Measurements from ENCODE around the gene FHL3.
A peak's percentile ranks its signal among the peaks of the same experiment; 100 is the strongest.
"Not testable (repeated sequence)": the region's sequence is repeated elsewhere in the genome, so short reads cannot be mapped to it uniquely, and the experiment has no call there.

FHL3 gene

GRCh38 chr1:38034871-38035270, 29.6 kb upstream of the FHL3 start:
- no peak for DNase-seq (ENCODE audit: low read depth in 2 of 3, low spot score in 1 of 3)

- not testable (repeated sequence) for DNase-seq (ENCODE audit: low read depth in 2 of 3, low spot score in 1 of 3)
Measured at GRCh38 chr1:38032992-38033391, 27.7 kb upstream of the FHL3 start.

GRCh38 chr1:38031513-38031866, 26.2 kb upstream of the FHL3 start:
- DNase-seq (ENCODE audit: low read depth in 2 of 3, low spot score in 1 of 3) = no peak

GRCh38 chr1:38030596-38031512, 25.5 kb upstream of the FHL3 start:
- no peak for DNase-seq (ENCODE audit: low read depth in 2 of 3, low spot score in 1 of 3)

- peak; percentile 67 to 77 (median 72) for DNase-seq (ENCODE audit: low read depth in 2 of 3, low spot score in 1 of 3)
Measured at GRCh38 chr1:38029685-38030511, 24.6 kb upstream of the FHL3 start.

- no peak for DNase-seq (ENCODE audit: low read depth in 2 of 3, low spot score in 1 of 3)
Measured at GRCh38 chr1:38029081-38029681, 23.9 kb upstream of the FHL3 start.

- DNase-seq (ENCODE audit: low read depth in 2 of 3, low spot score in 1 of 3) = no peak
Measured at GRCh38 chr1:38028671-38029070, 23.4 kb upstream of the FHL3 start.

GRCh38 chr1:38028105-38028591, 22.8 kb upstream of the FHL3 start:
- peak; percentile 77 to 81 (median 78) for DNase-seq (ENCODE audit: low read depth in 2 of 3, low spot score in 1 of 3)

- no peak for DNase-seq (ENCODE audit: low read depth in 2 of 3, low spot score in 1 of 3)
Measured at GRCh38 chr1:38027201-38028104, 22.1 kb upstream of the FHL3 start.

- DNase-seq (ENCODE audit: low read depth in 2 of 3, low spot score in 1 of 3) = peak; percentile 44 to 55 (median 52)
Measured at GRCh38 chr1:38026592-38027200, 21.4 kb upstream of the FHL3 start.

- no peak for DNase-seq (ENCODE audit: low read depth in 2 of 3, low spot score in 1 of 3)
Measured at GRCh38 chr1:38025664-38026063, 20.4 kb upstream of the FHL3 start.

GRCh38 chr1:38025233-38025632, 19.9 kb upstream of the FHL3 start:
- no peak for DNase-seq (ENCODE audit: low read depth in 2 of 3, low spot score in 1 of 3)

GRCh38 chr1:38022810-38023209, 17.5 kb upstream of the FHL3 start:
- no peak for DNase-seq (ENCODE audit: low read depth in 2 of 3, low spot score in 1 of 3)

- DNase-seq (ENCODE audit: low read depth in 2 of 3, low spot score in 1 of 3) = no peak
Measured at GRCh38 chr1:38021969-38022368, 16.7 kb upstream of the FHL3 start.

- no peak for DNase-seq (ENCODE audit: low read depth in 2 of 3, low spot score in 1 of 3)
Measured at GRCh38 chr1:38020396-38020795, 15.1 kb upstream of the FHL3 start.

GRCh38 chr1:38018864-38019343, 13.6 kb upstream of the FHL3 start:
- DNase-seq (ENCODE audit: low read depth in 2 of 3, low spot score in 1 of 3) = no peak

- DNase-seq (ENCODE audit: low read depth in 2 of 3, low spot score in 1 of 3) = no peak
Measured at GRCh38 chr1:38015978-38016725, 10.8 kb upstream of the FHL3 start.

GRCh38 chr1:38014724-38015424, 9.6 kb upstream of the FHL3 start:
- DNase-seq (ENCODE audit: low read depth in 2 of 3, low spot score in 1 of 3) = no peak

GRCh38 chr1:38014171-38014570, 8.9 kb upstream of the FHL3 start:
- no peak for DNase-seq (ENCODE audit: low read depth in 2 of 3, low spot score in 1 of 3)

All from stimulated activated CD4-positive, alpha-beta T cell treated with anti-CD3 and anti-CD28 coated beads, Interleukin-12 subunit alpha, Interleukin-12 subunit beta, amount 100 ng/mL, for 48 hours (primary cell).